Cardiac muscle cell (in vitro differentiated cells and primary cell): ENCODE data around the gene PDZD7. TPM values are rescaled to one million over a fixed set of nuclear protein-coding genes. Genes with fewer than 3 reads are reported as not detected.
"Not testable (repeated sequence)": the region's sequence is repeated elsewhere in the genome, so short reads cannot be mapped to it uniquely, and the experiment has no call there.

Experiments used
- DNase-seq, 2 donors: peaks; one replicate each; pipeline versions ENCODE4 v3.0.0 to v3.0.0-alpha.2; 2010 to 2017; ENCODE audit warnings: low read depth in 1 of 2, low spot score in 1 of 2
- H3K27ac ChIP-seq: fragments of 200-600 bp; sonication (generic); 2 replicates; pipeline ENCODE4 v1.5.1; 2016
- H3K27me3 ChIP-seq: fragments of 200-600 bp; sonication (generic); 2 replicates; pipeline ENCODE4 v1.6.0; 2016; ENCODE audit warnings: control low read depth
- H3K36me3 ChIP-seq: fragments of 200-600 bp; sonication (generic); 2 replicates; pipeline ENCODE4 v1.5.1; 2016; ENCODE audit warnings: control low read depth
- H3K4me1 ChIP-seq: fragments of 200-600 bp; sonication (generic); 2 replicates; pipeline ENCODE4 v1.8.1; 2017; ENCODE audit warnings: low read depth, mild to moderate bottlenecking, mixed run types
- H3K4me3 ChIP-seq: fragments of 200-600 bp; sonication (generic); 2 replicates; pipeline ENCODE4 v1.5.1; 2016; ENCODE audit warnings: mild to moderate bottlenecking
- H3K9me3 ChIP-seq: fragments of 200-600 bp; sonication (generic); 2 replicates; pipeline ENCODE4 v1.5.1; 2017; ENCODE audit warnings: low read depth, mild to moderate bottlenecking, control low read depth
- polyA plus RNA-seq: library from polyadenylated mRNA; unstranded; fragments of >200 nt; fragmentation: Nextera tagmentation; extraction: Ambion mirVana; gene quantifications from 2 replicates; pipeline ENCODE4 v1.2.1, GENCODE V29; 2016
- total RNA-seq: library from RNA; depleted of rRNA; stranded (reverse); fragments of >200 nt; gene quantifications from 2 replicates; pipeline ENCODE4 v1.2.3, GENCODE V29; 2016
- TF ChIP-seq, protein P1 (sequence below): IDR thresholded peaks from 2 replicates; pipeline ENCODE4 v1.5.1; 2012; ENCODE audit warnings: low read depth, mild to moderate bottlenecking, low read length

PDZD7 gene
- total and polyA plus RNA-seq, 2 experiments from 2014 or later = 4.5 to 7.7 TPM

DNA sequence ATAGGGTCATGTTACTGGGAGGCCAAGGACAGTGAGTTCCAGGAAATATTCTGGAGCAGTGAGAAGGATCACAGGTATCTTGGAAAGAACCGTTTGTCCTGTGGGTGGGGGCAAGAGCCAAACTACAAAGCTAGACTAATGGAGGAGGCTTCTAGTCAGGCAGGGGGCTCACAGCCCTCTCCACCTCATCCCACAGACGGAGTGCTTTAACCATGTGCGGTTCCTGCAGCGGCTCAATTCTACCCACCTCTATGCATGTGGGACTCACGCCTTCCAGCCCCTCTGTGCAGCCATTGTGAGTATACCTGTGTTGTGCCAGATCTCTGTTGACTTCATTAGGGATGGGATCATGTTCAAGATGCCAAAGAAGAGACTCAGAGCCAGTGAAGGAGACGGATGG is 53.5 kb downstream of the PDZD7 start:
- TF ChIP-seq, protein P1, sequence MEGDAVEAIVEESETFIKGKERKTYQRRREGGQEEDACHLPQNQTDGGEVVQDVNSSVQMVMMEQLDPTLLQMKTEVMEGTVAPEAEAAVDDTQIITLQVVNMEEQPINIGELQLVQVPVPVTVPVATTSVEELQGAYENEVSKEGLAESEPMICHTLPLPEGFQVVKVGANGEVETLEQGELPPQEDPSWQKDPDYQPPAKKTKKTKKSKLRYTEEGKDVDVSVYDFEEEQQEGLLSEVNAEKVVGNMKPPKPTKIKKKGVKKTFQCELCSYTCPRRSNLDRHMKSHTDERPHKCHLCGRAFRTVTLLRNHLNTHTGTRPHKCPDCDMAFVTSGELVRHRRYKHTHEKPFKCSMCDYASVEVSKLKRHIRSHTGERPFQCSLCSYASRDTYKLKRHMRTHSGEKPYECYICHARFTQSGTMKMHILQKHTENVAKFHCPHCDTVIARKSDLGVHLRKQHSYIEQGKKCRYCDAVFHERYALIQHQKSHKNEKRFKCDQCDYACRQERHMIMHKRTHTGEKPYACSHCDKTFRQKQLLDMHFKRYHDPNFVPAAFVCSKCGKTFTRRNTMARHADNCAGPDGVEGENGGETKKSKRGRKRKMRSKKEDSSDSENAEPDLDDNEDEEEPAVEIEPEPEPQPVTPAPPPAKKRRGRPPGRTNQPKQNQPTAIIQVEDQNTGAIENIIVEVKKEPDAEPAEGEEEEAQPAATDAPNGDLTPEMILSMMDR = no peak
- Histone ChIP-seq H3K9me3 (no peaks in the 10 kb centered on the region), H3K36me3 (peaks cover 15% of the 10 kb centered on the region), H3K27ac (no peak overlapping the region), H3K4me1 (no peaks in the 10 kb centered on the region), H3K27me3 (no peaks in the 10 kb centered on the region), H3K4me3 (no peak overlapping the region)
- DNase-seq = no peak

- H3K27me3 ChIP-seq = no peaks in the 10 kb centered on the region
- H3K36me3 ChIP-seq = peaks cover 15% of the 10 kb centered on the region
- H3K4me1 ChIP-seq = no peaks in the 10 kb centered on the region
- TF ChIP-seq, protein P1 = no peak
- H3K27ac ChIP-seq = no peak overlapping the region
- no peak overlapping the region for H3K4me3 ChIP-seq
- H3K9me3 ChIP-seq = no peaks in the 10 kb centered on the region
- DNase-seq = no peak
Observed at GRCh38 chr10:100976906-100977305, 54.0 kb downstream of the PDZD7 start.

- not testable (repeated sequence) for H3K4me1 ChIP-seq, H3K9me3 ChIP-seq, H3K27me3 ChIP-seq, H3K27ac ChIP-seq, H3K4me3 ChIP-seq, DNase-seq, H3K36me3 ChIP-seq
Observed at GRCh38 chr10:100975397-100975796, 55.5 kb downstream of the PDZD7 start.

DNA sequence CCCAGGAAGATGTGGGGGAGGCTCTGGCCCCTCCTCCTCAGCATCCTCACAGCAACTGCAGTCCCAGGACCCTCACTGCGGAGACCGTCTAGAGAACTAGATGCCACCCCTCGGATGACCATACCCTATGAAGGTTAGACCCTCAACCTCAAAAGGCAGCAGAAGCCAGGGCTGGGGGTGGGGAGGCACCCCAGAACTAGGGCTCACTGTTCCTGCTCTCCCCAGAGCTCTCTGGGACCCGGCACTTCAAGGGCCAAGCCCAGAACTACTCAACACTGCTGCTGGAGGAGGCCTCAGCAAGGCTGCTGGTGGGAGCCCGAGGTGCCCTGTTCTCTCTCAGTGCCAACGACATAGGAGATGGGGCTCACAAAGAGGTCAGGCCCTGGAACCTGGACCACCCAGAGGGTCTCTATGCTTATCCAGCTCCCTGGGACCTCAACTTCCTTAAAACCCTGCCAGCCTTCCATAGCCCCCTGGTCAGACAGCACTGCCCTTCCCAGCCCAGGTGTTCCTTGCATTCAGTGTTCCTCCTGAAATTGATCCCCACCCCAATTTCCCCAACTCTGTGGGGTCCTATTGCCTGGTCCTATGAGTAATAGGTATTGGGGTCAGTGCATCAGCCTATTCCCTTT is 57.9 kb downstream of the PDZD7 start:
- H3K9me3 ChIP-seq = no peaks in the 10 kb centered on the region
- no peak overlapping the region for H3K4me3 ChIP-seq
- H3K4me1 ChIP-seq = no peaks in the 10 kb centered on the region
- no peak for DNase-seq
- TF ChIP-seq, protein P1 = no peak
- no peak overlapping the region for H3K27ac ChIP-seq
- H3K27me3 ChIP-seq = no peaks in the 10 kb centered on the region
- H3K36me3 ChIP-seq = no peaks in the 10 kb centered on the region

GRCh38 chr10:100972115-100972903 is 58.6 kb downstream of the PDZD7 start:
- TF ChIP-seq, protein P1 = no peak
- Histone ChIP-seq H3K9me3 (no peaks in the 10 kb centered on the region), H3K36me3 (no peaks in the 10 kb centered on the region), H3K4me1 (peaks cover 2% of the 10 kb centered on the region), H3K27ac (no peak overlapping the region), H3K27me3 (no peaks in the 10 kb centered on the region), H3K4me3 (no peak overlapping the region)
- DNase-seq = no peak
